Activated CD4-positive, alpha-beta T cell treated with anti-CD3 and anti-CD28 coated beads for 36 hours (primary cell): Measurements from ENCODE around the gene ITPRIPL2. TPM values are rescaled to one million over a fixed set of nuclear protein-coding genes. Genes with fewer than 3 reads are reported as not detected.

ENCODE experiments used
- ATAC-seq: fragments of 200-7000 bp; cut with Tn5 transposase; one replicate; pipeline ENCODE4 v1.10.0; 2021; ENCODE audit warnings: mild to moderate bottlenecking, moderate library complexity
- CTCF ChIA-PET: fragments of 350-600 bp; sonication (Branson Sonifier 250); formaldehyde crosslinking; loops from one replicate; lab custom pipeline; 2021; ENCODE audit warnings: antibody characterized with exemption; lab: Charles Lee
- POLR2A ChIA-PET: fragments of 350-600 bp; sonication (Branson Sonifier 250); formaldehyde crosslinking; loops from one replicate; lab custom pipeline; 2021; ENCODE audit warnings: antibody characterized with exemption, inconsistent platforms; lab: Charles Lee
- DNase-seq: peaks from one replicate; pipeline ENCODE4 v3.0.0-alpha.2; 2020
- H3K27ac Mint-ChIP-seq: one replicate; pipeline ENCODE4 v1.8.0; 2021; ENCODE audit warnings: mixed read lengths
- H3K27me3 Mint-ChIP-seq: one replicate; pipeline ENCODE4 v1.8.0; 2021; ENCODE audit warnings: mixed read lengths
- H3K36me3 Mint-ChIP-seq: one replicate; pipeline ENCODE4 v1.8.0; 2021; ENCODE audit warnings: low read depth, mixed read lengths
- H3K4me1 Mint-ChIP-seq: one replicate; pipeline ENCODE4 v1.8.0; 2021; ENCODE audit warnings: mixed read lengths
- H3K4me3 Mint-ChIP-seq: one replicate; pipeline ENCODE4 v1.8.0; 2021; ENCODE audit warnings: mild to moderate bottlenecking, moderate library complexity, mixed read lengths
- H3K9me3 Mint-ChIP-seq: one replicate; pipeline ENCODE4 v1.8.0; 2021; ENCODE audit warnings: low read depth, mixed read lengths
- intact Hi-C, 2 experiments: fragments of 100-400 bp; cut with DNase I in 1 of 2; cut with micrococcal nuclease in 1 of 2; formaldehyde crosslinking; loops; one replicate each; pipeline versions ENCODE4 v1.14.2 to v1.15.1; 2022 to 2024; cut with DNase I, micrococcal nuclease
- total RNA-seq, 2 experiments: library from RNA; stranded (reverse); gene quantifications; one replicate each; pipeline ENCODE4 v1.2.3, GENCODE V29; 2021

ITPRIPL2 gene
- total RNA-seq: 1 to 10 TPM; 2.4 to 4.2 TPM

GRCh38 chr16:19113577-19114358 lies at the start of gene ITPRIPL2:
TSS of gene ITPRIPL2 (plus strand) at chr16:19113964. CDS start at chr16:19114462, 498 bp downstream.
- H3K36me3 Mint-ChIP-seq: no peaks in the 10 kb centered on the region
- H3K9me3 Mint-ChIP-seq: no peaks in the 10 kb centered on the region
- H3K4me1 Mint-ChIP-seq: peaks cover 17% of the 10 kb centered on the region
- H3K27ac Mint-ChIP-seq: peak within 1 kb of the TSS; percentile 63
- ATAC-seq (peak; percentile 45), DNase-seq (peak; percentile 45)
- peak within 1 kb of the TSS; percentile 56 for H3K4me3 Mint-ChIP-seq
- ChIA-PET POLR2A (no interaction called here), CTCF (interaction anchor here (0.6 kb wide), 1 partner anchor 87 kb away, joined by 3 read pairs; no protein-coding TSS in a partner anchor)
- peaks cover 19% of the 10 kb centered on the region for H3K27me3 Mint-ChIP-seq
- intact Hi-C loops: no loop called here

DNA sequence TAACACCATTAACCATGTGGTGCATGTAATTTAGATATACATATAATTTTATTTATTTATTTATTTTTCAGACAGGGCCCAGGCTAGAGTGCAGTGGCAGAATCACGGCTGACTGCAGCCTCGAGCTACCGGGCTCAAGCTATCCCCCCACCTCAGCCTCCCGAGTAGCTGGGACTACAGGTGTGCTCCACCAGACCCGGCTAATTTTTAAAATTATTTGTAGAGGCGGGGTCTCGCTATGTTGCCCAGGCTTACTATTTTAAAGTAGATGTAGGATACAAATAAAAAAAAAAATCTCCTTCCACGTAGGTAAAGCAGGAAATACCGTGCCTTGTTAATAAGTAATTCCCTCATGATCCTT lies 46.8 kb upstream of the ITPRIPL2 start:
- CTCF ChIA-PET: interaction anchor here (0.6 to 1.0 kb wide), 4 partner anchors 19 to 488 kb away, joined by 3 read pairs; partner anchors contain the start of gene VPS35L
- Mint-ChIP-seq H3K4me3 (peak overlapping the region; percentile 86), H3K36me3 (peaks cover 1% of the 10 kb centered on the region), H3K9me3 (no peaks in the 10 kb centered on the region), H3K27ac (peak overlapping the region; percentile 96), H3K27me3 (peaks cover 2% of the 10 kb centered on the region), H3K4me1 (peaks cover 10% of the 10 kb centered on the region)
- POLR2A ChIA-PET: interaction anchor here (0.5 to 1.0 kb wide), 6 partner anchors 157 to 1686 kb away, joined by 3 to 7 read pairs (median 4); partner anchors contain the start of genes ARL6IP1, RPS15A and VPS35L
- no peak for ATAC-seq
- intact Hi-C loops: loop anchor here (1.0 kb wide), 8 partner anchors 121 to 651 kb away; partner anchors contain the start of genes ARL6IP1 (in 2 of the 2), SMG1 (in 2 of the 2), CCP110 (in 1 of the 2) and IQCK (in 1 of the 2)
- no peak for DNase-seq

- ChIA-PET POLR2A (interaction anchor here (0.5 to 1.0 kb wide), 6 partner anchors 158 to 1687 kb away, joined by 3 to 7 read pairs (median 4); partner anchors contain the start of genes ARL6IP1, RPS15A and VPS35L), CTCF (interaction anchor here (0.6 to 1.0 kb wide), 4 partner anchors 18 to 488 kb away, joined by 3 read pairs; partner anchors contain the start of gene VPS35L)
- H3K4me1 Mint-ChIP-seq: peaks cover 10% of the 10 kb centered on the region
- intact Hi-C loops: loop anchor here (1.0 kb wide), 8 partner anchors 121 to 651 kb away; partner anchors contain the start of genes ARL6IP1 (in 2 of the 2), SMG1 (in 2 of the 2), CCP110 (in 1 of the 2) and IQCK (in 1 of the 2)
- peak within 1 kb of the TSS; percentile 86 for H3K4me3 Mint-ChIP-seq
- ATAC-seq (peak; percentile 95), DNase-seq (peak; percentile 99)
- peaks cover 3% of the 10 kb centered on the region for H3K36me3 Mint-ChIP-seq
- peak within 1 kb of the TSS; percentile 96 for H3K27ac Mint-ChIP-seq
- peaks cover 2% of the 10 kb centered on the region for H3K27me3 Mint-ChIP-seq
- H3K9me3 Mint-ChIP-seq: no peaks in the 10 kb centered on the region
Measured at GRCh38 chr16:19067349-19068236, 46.2 kb upstream of the ITPRIPL2 start, which contains the start of gene COQ7. TSS of gene COQ7 (plus strand) at chr16:19067614. CDS start at chr16:19067665, 51 bp downstream.

GRCh38 chr16:19068237-19068815 lies 45.4 kb upstream of the ITPRIPL2 start:
- Mint-ChIP-seq H3K27ac (peak overlapping the region; percentile 96), H3K27me3 (no peaks in the 10 kb centered on the region), H3K4me1 (peaks cover 10% of the 10 kb centered on the region), H3K36me3 (peaks cover 3% of the 10 kb centered on the region), H3K9me3 (no peaks in the 10 kb centered on the region), H3K4me3 (peak overlapping the region; percentile 86)
- intact Hi-C loops: no loop called here
- DNase-seq (no peak), ATAC-seq (no peak)
- POLR2A ChIA-PET: no interaction called here
- CTCF ChIA-PET: interaction anchor here (0.6 to 2.0 kb wide), 5 partner anchors 13 to 267 kb away, joined by 3 to 4 read pairs (median 4); no protein-coding TSS in a partner anchor

GRCh38 chr16:19071811-19072777 lies 41.7 kb upstream of the ITPRIPL2 start:
- ChIA-PET POLR2A (no interaction called here), CTCF (interaction anchor here (0.7 to 2.3 kb wide), 4 partner anchors 10 to 285 kb away, joined by 3 to 11 read pairs (median 3); no protein-coding TSS in a partner anchor)
- intact Hi-C loops: loop anchor here (1.0 to 5.0 kb wide), 2 partner anchors 89 to 90 kb away; partner anchors contain the start of gene TMC7 (in 2 of the 2)
- no peaks in the 10 kb centered on the region for H3K27me3 Mint-ChIP-seq
- H3K4me3 Mint-ChIP-seq: no peak overlapping the region
- DNase-seq: peak; percentile 82
- H3K4me1 Mint-ChIP-seq: peaks cover 7% of the 10 kb centered on the region
- no peak for ATAC-seq
- H3K9me3 Mint-ChIP-seq: no peaks in the 10 kb centered on the region
- H3K27ac Mint-ChIP-seq: no peak overlapping the region
- H3K36me3 Mint-ChIP-seq: peaks cover 16% of the 10 kb centered on the region

DNA sequence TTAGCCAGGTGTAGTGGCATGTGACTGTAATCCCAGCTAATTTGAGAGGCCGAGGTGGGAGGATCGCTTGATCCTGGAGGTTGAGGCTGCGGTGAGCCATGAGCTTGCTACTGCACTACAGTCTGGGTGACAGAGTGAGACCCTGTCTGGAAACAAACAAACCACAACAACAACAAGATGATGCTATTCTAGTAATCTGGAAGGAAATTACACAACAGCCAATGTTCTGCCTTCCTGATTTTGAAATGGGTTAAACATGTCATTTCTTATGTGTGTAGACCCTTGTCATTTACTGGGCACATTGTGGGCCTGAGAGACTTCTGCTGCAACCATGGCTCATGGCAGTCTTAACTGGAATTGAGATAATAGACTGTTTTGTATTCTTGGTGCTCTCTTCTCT lies 40.4 kb upstream of the ITPRIPL2 start:
- ChIA-PET CTCF (interaction anchor here (0.9 to 2.3 kb wide), 4 partner anchors 8 to 90 kb away, joined by 3 to 11 read pairs (median 5); partner anchors contain the start of gene TMC7), POLR2A (no interaction called here)
- peaks cover 19% of the 10 kb centered on the region for H3K36me3 Mint-ChIP-seq
- no peaks in the 10 kb centered on the region for H3K9me3 Mint-ChIP-seq
- H3K27ac Mint-ChIP-seq: no peak overlapping the region
- no peaks in the 10 kb centered on the region for H3K27me3 Mint-ChIP-seq
- ATAC-seq: no peak
- DNase-seq: no peak
- H3K4me1 Mint-ChIP-seq: peaks cover 4% of the 10 kb centered on the region
- no peak overlapping the region for H3K4me3 Mint-ChIP-seq
- intact Hi-C loops: loop anchor here in 1 of 2 experiments (5.0 kb wide), 1 partner anchor 91 kb away; the partner anchor contains the start of gene TMC7

- H3K27me3 Mint-ChIP-seq: no peaks in the 10 kb centered on the region
- no peak overlapping the region for H3K4me3 Mint-ChIP-seq
- H3K27ac Mint-ChIP-seq: no peak overlapping the region
- intact Hi-C loops: loop anchor here in 1 of 2 experiments (5.0 kb wide), 1 partner anchor 92 kb away; the partner anchor contains the start of gene TMC7
- H3K4me1 Mint-ChIP-seq: peaks cover 3% of the 10 kb centered on the region
- no peaks in the 10 kb centered on the region for H3K9me3 Mint-ChIP-seq
- DNase-seq (no peak), ATAC-seq (no peak)
- peaks cover 22% of the 10 kb centered on the region for H3K36me3 Mint-ChIP-seq
- CTCF ChIA-PET: interaction anchor here (0.9 to 1.4 kb wide), 2 partner anchors 7 to 91 kb away, joined by 3 to 7 read pairs; partner anchors contain the start of gene TMC7
- POLR2A ChIA-PET: no interaction called here
Measured at GRCh38 chr16:19073863-19074262, 39.9 kb upstream of the ITPRIPL2 start.

DNA sequence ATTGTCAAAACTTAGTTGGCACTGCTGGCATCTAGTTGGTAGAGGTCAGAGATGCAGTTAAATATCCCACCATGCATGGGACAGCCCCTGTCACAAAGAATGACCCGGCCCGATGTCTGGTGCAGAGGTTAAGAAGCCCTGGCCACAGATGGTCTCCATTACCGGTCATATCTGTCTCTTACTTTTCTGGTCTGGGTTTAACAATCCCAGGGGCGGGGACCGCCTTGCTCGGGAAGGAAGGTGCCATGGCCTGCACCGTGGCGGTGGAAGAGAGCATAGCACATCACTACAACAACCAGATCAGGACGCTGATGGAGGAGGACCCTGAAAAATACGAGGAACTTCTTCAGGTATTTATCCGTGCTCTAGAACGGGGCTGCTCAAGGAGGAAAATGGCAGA lies 38.3 kb upstream of the ITPRIPL2 start:
- H3K27ac Mint-ChIP-seq: no peak overlapping the region
- POLR2A ChIA-PET: interaction anchor here (0.6 to 0.7 kb wide), 2 partner anchors 49 to 628 kb away, joined by 4 to 6 read pairs; no protein-coding TSS in a partner anchor
- H3K4me1 Mint-ChIP-seq: no peaks in the 10 kb centered on the region
- no peaks in the 10 kb centered on the region for H3K9me3 Mint-ChIP-seq
- intact Hi-C loops: no loop called here
- DNase-seq (no peak), ATAC-seq (no peak)
- no peaks in the 10 kb centered on the region for H3K27me3 Mint-ChIP-seq
- H3K36me3 Mint-ChIP-seq: peaks cover 31% of the 10 kb centered on the region
- H3K4me3 Mint-ChIP-seq: no peak overlapping the region
- CTCF ChIA-PET: interaction anchor here (1.2 kb wide), 1 partner anchor 11 kb away, joined by 6 read pairs; no protein-coding TSS in a partner anchor

- no peaks in the 10 kb centered on the region for H3K4me1 Mint-ChIP-seq
- intact Hi-C loops: no loop called here
- no peak overlapping the region for H3K4me3 Mint-ChIP-seq
- no peaks in the 10 kb centered on the region for H3K9me3 Mint-ChIP-seq
- ATAC-seq: no peak
- ChIA-PET POLR2A (no interaction called here), CTCF (interaction anchor here (0.8 kb wide), 1 partner anchor 8 kb away, joined by 3 read pairs; no protein-coding TSS in a partner anchor)
- H3K36me3 Mint-ChIP-seq: peaks cover 39% of the 10 kb centered on the region
- no peak overlapping the region for H3K27ac Mint-ChIP-seq
- DNase-seq: no peak
- no peaks in the 10 kb centered on the region for H3K27me3 Mint-ChIP-seq
Measured at GRCh38 chr16:19077879-19078278, 35.9 kb upstream of the ITPRIPL2 start.
